GM21619 (cell line): ENCODE results near the gene POLR1B.

Source experiments
- ATAC-seq: cut with Tn5 transposase; IDR thresholded peaks from one replicate; pipeline ENCODE4 v1.9.1; 2021; ENCODE audit not compliant: unreplicated experiment

POLR1B gene

DNA sequence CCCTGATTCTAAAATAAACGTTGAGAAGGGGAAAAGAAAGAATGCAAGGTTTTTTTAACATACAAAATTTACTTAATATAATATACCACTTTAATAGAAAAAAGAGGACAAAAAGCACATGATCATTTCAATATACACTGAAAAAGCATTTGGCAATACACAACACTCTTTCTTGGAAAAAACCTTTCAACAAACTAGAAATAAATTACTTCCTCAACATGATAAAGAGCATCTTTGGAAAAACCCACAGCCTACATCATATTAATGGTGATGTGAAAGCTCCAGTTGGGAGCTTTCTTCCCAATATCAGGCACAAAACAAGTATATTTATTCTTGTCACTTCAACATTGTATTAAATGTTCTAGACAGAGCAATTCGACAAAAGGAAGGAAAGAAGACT is 3.0 kb upstream of the POLR1B start:
- no peak for ATAC-seq

DNA sequence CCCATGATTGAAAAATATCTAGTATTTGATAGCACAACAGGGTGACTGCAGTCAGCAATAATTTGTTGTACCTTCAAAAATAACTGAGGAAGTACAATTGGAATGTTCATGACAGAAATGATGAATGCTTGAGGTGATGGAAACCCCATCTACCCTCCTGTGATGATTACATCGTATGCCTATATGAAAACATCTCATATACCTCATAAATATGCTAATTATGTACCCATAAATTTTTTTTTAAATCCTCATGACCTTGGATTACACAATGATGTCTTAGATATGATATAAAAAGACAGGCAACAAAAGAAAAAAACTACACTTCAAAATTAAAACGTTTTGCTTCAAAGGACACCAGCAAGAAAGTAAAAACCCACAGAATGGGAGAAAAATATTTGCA is 1.4 kb upstream of the POLR1B start:
- ATAC-seq, result no peak

DNA sequence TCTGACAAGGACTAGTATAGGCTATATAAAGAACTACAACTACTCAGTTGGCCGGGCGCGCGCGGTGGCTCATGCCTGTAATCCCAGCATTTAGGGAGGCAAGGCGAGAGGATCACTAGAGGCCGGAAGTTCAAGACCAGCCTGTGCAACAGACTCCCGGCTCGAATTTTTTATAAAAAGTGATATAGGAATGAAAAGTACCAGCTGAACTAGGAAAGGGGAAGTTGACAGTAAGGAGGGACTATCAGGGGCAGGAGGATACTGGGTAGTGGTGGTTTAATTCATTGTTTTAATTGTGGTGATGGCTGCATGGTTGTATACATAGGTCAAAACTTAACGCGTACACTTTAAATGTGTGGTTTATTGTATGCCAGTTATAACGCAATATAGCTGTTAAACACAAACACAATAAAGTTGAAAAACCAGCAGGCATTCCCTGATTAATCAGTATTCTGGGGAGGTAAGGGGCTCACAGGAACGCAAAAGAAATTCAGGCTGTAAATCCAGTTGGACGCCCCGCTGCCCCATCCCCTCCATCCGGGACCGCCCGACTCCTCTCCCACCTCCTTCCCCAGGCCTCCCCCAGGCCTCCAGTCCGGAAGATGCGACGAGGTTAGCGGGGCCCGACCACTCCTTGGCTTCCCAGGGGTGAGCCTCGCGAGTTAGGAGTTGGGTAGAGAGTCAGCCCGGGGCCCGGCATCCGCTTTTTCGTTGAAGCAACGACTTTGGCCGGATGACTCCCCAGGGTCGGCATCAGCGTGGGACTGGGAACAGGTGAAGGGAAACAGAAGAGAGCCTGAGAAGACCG is 746 bp upstream of the POLR1B start:
- peak; percentile 50 for ATAC-seq

DNA sequence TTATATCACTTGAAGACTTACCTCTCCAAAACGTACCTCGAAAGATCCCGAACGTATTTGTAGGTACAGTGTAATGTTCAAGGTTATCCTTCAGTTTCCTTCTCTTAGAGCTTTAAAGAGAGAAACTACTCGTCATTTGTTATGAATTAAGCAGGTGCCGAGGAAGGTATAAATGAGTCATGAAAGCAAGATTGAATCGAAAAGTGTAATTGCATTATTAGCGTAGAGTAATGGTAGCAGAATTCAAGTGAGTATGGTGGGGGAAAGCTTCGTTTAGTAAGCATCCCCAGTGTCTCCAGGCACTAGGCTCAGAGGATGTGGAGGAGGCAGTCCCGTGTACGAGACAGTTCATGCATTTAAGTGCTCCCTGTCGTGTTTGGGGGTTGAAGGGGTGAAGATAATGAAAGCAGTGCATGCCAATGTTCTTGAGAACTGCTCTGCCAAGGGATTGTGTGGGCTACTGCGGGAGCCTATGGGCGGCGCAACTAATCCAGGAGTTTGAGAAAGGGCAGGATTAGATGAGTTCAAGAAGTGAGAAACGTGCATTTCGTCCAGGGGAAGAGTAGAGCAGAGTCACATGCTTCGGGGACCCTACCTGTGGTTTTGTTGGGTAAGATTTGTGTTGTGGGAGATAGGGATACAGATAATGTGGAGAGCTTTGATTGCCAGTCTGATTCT is 858 bp downstream of the POLR1B start:
- ATAC-seq, result no peak

DNA sequence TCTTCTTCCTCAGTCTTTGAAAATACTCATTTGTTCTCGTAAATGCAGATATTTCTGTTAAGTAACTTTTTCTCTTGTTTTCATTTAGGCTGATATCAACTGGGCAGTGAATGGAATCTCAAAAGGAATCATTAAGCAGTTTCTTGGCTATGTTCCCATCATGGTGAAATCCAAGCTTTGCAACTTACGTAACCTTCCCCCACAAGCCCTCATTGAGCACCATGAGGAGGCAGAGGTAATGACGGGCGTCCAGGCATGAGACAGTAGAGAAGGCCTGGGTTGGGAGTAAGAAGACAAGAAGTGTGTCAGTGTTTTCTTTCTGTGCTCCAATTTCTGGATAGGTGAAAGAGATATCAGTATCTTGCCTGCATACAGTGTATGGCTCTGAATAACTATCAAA is 5.1 kb downstream of the POLR1B start:
- no peak for ATAC-seq

- no peak for ATAC-seq
Measured at GRCh38 chr2:112548980-112549379, 6.7 kb downstream of the POLR1B start.

GRCh38 chr2:112566104-112566503 is 23.8 kb downstream of the POLR1B start:
- ATAC-seq, result peak; percentile 83

GRCh38 chr2:112566508-112566907 is 24.2 kb downstream of the POLR1B start:
- ATAC-seq, result peak; percentile 24

- no peak for ATAC-seq
Measured at GRCh38 chr2:112572005-112572404, 29.7 kb downstream of the POLR1B start.

DNA sequence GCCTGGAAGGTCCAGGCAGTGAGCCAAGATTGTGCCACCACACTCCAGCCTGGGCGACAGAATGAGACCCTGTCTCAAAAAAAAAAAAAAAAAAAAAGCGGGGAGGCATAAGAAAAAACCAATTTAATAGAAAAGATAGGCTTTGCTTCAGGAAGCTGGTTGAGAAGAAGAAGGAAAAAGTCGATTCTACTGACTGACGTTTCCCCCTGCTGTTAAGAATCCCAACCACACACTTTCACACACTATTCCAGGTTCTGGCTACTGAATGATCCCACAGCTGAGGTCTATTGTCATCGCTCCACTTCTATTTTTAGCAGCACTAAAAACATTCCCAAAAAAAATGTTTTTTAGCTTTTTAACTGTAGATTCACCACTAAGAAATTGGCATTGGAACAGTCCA is 35.5 kb downstream of the POLR1B start:
- no peak for ATAC-seq

DNA sequence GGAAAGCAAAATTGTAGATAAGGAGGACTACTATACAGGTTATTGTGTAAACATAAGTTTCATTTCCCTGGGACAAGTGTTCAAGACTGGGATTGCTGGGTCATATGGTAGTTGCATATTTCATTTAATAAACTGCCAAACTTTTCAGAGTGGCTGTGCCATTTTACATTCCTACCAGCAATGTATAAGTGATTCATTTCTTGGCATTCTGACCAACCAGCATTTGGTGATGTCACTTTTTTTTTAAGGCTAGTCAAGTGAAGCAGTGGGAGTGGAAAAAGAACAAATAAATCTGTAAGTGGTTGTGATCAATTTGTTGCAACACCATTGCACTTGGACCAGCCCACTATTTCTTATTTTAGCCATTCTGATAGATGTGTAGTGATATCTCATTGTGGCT is 37.0 kb downstream of the POLR1B start:
- no peak for ATAC-seq

- no peak for ATAC-seq
Measured at GRCh38 chr2:112580084-112580483, 37.8 kb downstream of the POLR1B start.

GRCh38 chr2:112582314-112582746 is 40.1 kb downstream of the POLR1B start:
- ATAC-seq, result no peak

DNA sequence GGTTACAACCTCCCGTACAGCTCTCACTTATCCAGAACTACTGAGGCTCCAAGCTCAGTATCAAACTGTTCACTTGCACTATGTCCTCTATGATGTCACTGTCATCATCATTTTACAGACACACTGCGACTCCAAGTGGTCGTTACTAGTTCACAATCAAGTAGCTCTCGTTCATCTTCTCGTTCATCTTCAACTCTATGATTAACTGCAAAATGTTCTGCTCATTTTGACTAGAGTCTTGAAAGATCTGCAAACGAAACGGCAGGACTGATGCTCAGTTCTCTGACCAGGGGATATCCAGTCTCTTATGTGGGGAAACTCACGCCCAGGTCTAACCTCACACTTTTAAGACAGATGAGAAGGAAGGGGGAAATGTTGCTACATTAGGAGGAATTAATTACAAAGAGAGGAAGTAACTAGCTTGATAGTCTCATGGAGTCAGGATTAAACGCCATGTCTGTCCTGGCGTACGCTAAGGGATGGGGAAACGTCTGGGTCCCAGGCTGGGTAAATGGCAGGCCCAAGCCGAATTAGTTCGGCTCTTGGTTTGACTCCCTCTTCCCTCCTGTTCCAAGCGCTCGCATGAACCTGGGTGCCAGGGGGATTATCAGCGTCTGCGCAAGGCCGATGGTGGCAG is 41.4 kb downstream of the POLR1B start:
- no peak for ATAC-seq

DNA sequence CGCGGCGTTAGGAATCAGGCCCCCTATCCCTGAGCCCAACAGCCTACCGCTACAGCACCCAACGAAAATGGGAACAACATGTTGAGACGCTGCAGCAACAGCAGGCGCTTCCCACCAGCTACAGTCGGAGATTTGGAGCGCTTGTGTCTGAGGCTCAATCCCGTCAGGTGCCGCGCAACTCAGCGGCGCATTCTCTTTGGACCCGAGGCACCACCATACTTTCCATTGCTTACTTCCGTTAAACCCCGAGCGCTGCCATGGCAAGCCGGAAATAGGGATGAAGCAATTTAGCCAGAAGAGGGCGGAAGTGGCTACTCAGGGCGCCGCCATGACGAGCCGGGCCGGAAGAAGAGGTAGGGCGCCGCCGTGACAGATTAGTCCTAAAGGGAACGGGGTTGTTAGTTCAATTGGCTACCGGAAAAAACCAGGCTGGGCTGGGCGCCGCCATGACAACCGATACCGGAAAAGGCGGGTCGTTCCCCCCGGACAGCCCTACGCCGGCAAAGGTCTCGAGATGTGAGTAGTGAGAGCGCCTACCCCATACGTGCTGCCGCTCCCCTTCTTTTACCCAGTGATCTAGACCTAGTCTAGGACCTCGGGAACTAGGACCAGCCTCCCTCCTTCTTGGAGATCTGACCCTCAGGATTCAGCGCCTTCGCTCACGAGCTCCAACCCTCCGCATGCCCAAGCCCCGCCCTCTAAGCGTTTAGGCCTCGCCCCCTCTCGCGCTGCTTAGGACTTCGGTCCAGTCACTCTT is 42.0 kb downstream of the POLR1B start, which contains the start of gene CHCHD5:
Gene CHCHD5 (plus strand): TSS at position 476 of the 757 bp plus-strand sequence. CDS start 39 bp downstream, at position 515.
- ATAC-seq, result peak; percentile 88

- no peak for ATAC-seq
Measured at GRCh38 chr2:112584891-112585250, 42.6 kb downstream of the POLR1B start.

DNA sequence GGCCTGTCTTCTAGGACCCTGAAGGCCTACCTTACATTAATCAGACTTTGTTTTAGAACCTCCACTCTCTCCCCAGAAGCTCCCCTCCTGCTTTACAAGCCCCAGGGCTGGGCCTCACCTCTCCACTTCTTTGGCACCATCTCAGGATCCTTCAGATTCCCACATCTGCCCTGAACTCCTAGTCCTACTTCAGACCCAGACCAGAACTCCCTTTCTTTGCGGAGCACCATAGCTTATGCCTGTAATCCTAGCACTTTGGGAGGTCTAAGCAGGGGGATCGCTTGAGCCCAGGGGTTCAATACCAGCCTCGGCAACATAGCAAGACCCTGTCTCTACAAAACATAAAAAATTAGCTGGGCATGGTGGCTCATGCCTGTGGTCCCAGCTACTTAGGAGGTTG is 43.1 kb downstream of the POLR1B start:
- no peak for ATAC-seq

- no peak for ATAC-seq
Measured at GRCh38 chr2:112585873-112586464, 43.7 kb downstream of the POLR1B start.

GRCh38 chr2:112588611-112589045 is 46.4 kb downstream of the POLR1B start:
- ATAC-seq, result no peak

GRCh38 chr2:112591413-112591812 is 49.1 kb downstream of the POLR1B start:
- ATAC-seq, result no peak

DNA sequence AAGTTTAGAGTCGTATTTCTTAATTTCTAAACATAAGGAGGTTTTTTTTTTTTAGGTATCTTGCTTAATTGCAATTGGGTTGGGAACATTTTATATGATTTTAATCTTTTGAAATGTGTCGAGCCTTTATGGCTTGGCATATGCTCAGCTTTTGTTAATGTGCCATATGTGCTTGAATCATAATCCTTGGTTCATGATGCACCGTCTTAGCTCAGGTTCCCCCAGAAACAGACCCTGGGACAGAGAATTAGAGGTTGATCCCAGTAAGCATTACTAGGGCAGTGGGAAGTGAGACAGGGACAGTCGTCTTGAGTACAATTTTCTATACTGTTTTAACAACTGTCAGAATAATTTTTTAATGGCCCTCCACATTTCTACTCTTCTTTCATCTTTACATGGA is 51.5 kb downstream of the POLR1B start:
- ATAC-seq, result no peak
